HT-29 (cell line): ENCODE measurements around the gene GNA15. TPM values are rescaled to one million over a fixed set of nuclear protein-coding genes. Genes with fewer than 3 reads are reported as not detected.
"Not testable (repeated sequence)": the region's sequence is repeated elsewhere in the genome, so short reads cannot be mapped to it uniquely, and the experiment has no call there.

Experiments used
- DNase-seq: peaks from one replicate; pipeline ENCODE4 v3.0.0-alpha.2; 2015; ENCODE audit warnings: low spot score
- total RNA-seq: library from RNA; depleted of rRNA; stranded (reverse); fragments of >200 nt; shearing (Covaris generic); gene quantifications from 2 replicates; pipeline ENCODE4 v1.2.3, GENCODE V29; 2014; rRNA removed

Gene GNA15
- total RNA-seq, result 15.9 and 20.0 TPM in 2 replicates

GRCh38 chr19:3135961-3136683 is at the start of gene GNA15:
Gene GNA15 (plus strand): TSS chr19:3136033. CDS start chr19:3136451, 418 bp downstream.
- DNase-seq, result peak; percentile 38

GRCh38 chr19:3087769-3088168 is 48.1 kb upstream of the GNA15 start:
- DNase-seq, result no peak

GRCh38 chr19:3089299-3089855 is 46.5 kb upstream of the GNA15 start:
- DNase-seq, result not testable (repeated sequence)

- DNase-seq, result no peak
These were observed 41.0 kb upstream of the GNA15 start for GRCh38 chr19:3094601-3095440.

- DNase-seq, result peak; percentile 15
These were observed 40.2 kb upstream of the GNA15 start for GRCh38 chr19:3095441-3096191.

GRCh38 chr19:3096267-3096901 is 39.4 kb upstream of the GNA15 start:
- DNase-seq, result no peak

- DNase-seq, result no peak
These were observed 38.9 kb upstream of the GNA15 start for GRCh38 chr19:3096902-3097326.

GRCh38 chr19:3097442-3097871 is 38.4 kb upstream of the GNA15 start:
- DNase-seq, result no peak

GRCh38 chr19:3098141-3098514 is 37.7 kb upstream of the GNA15 start:
- DNase-seq, result no peak

GRCh38 chr19:3098515-3099346 is 37.1 kb upstream of the GNA15 start:
- no peak for DNase-seq

GRCh38 chr19:3099347-3100145 is 36.3 kb upstream of the GNA15 start:
- DNase-seq, result no peak

- DNase-seq, result no peak
These were observed 35.5 kb upstream of the GNA15 start for GRCh38 chr19:3100331-3100730.

GRCh38 chr19:3100747-3101730 is 34.8 kb upstream of the GNA15 start:
- no peak for DNase-seq

- no peak for DNase-seq
These were observed 33.3 kb upstream of the GNA15 start for GRCh38 chr19:3102239-3103140.

GRCh38 chr19:3104708-3104983 is 31.2 kb upstream of the GNA15 start:
- DNase-seq, result no peak

- no peak for DNase-seq
These were observed 30.0 kb upstream of the GNA15 start for GRCh38 chr19:3105641-3106508.
